GM12878 (cell line): ENCODE results near the gene ARID4B. TPM values are rescaled to one million over a fixed set of nuclear protein-coding genes. Genes with fewer than 3 reads are reported as not detected.

Source experiments
- ATAC-seq: fragments of 200-7000 bp; cut with Tn5 transposase; 3 replicates; pipeline ENCODE4 v1.9.1; 2020; ENCODE audit warnings: mild to moderate bottlenecking, moderate library complexity
- BruUV-seq: library from RNA; stranded (reverse); fragments of 400-500 nt; replicated peaks from 2 replicates; lab custom pipeline; 2021; lab: Mats Ljungman, UMichigan
- CTCF ChIA-PET: fragments of 300-600 bp; sonication (Branson Sonifier 250); formaldehyde crosslinking; extraction: SDS; loops from one replicate; lab custom pipeline; 2021; ENCODE audit warnings: inconsistent platforms; lab: Yijun Ruan, JAX
- POLR2A ChIA-PET: fragments of 350-600 bp; formaldehyde crosslinking; extraction: SDS; loops from one replicate; lab custom pipeline; 2021; ENCODE audit warnings: inconsistent platforms; lab: Charles Lee
- RAD21 ChIA-PET: fragments of 300-600 bp; sonication (Branson Sonifier 250); formaldehyde crosslinking; loops from one replicate; lab custom pipeline; 2023; ENCODE audit warnings: antibody characterized with exemption; ENCODE audit not compliant: unreplicated experiment; lab: Charles Lee
- SMC1A ChIA-PET: fragments of 300-600 bp; sonication (Branson Sonifier 250); formaldehyde crosslinking; loops from one replicate; lab custom pipeline; 2023; ENCODE audit not compliant: unreplicated experiment, uncharacterized antibody; lab: Charles Lee
- DNase-seq: peaks from one replicate; pipeline ENCODE4 v3.0.0-alpha.2; 2011; ENCODE audit warnings: low read depth, low spot score
- FAIRE-seq: peaks from 3 replicates; lab custom pipeline; 2011; peaks lifted over from hg19 to GRCh38; lab: Jason Lieb, UNC
- H2AFZ ChIP-seq: 2 replicates; pipeline ENCODE4 v1.6.0; 2011; ENCODE audit warnings: low read depth, low read length, control low read depth; ENCODE audit not compliant: control insufficient read depth
- H3K27ac ChIP-seq: 2 replicates; pipeline ENCODE4 v1.5.1; 2011; ENCODE audit warnings: control low read depth; ENCODE audit not compliant: control insufficient read depth, insufficient read depth
- H3K27me3 ChIP-seq, 2 experiments: replicated peaks in 1 of 2; 2 replicates each; pipeline versions ENCODE4 v1.6.0 to v1.6.1; 2011; ENCODE audit warnings: low read length in 1 of 2; ENCODE audit not compliant: control insufficient read depth in 2 of 2, insufficient read depth in 2 of 2
- H3K36me3 ChIP-seq, 2 experiments: 2 replicates each; pipeline ENCODE4 v1.5.1; 2011; ENCODE audit warnings: low read length in 1 of 2; ENCODE audit not compliant: control insufficient read depth in 2 of 2, insufficient read depth in 2 of 2
- H3K4me1 ChIP-seq: 2 replicates; pipeline ENCODE4 v1.6.1; 2011; ENCODE audit warnings: mild to moderate bottlenecking, low read length, moderate library complexity, mixed read lengths; ENCODE audit not compliant: control insufficient read depth, insufficient read depth
- H3K4me2 ChIP-seq: 2 replicates; pipeline ENCODE4 v1.6.0; 2011; ENCODE audit warnings: control low read depth; ENCODE audit not compliant: control insufficient read depth, insufficient read depth
- H3K4me3 ChIP-seq: fragments of 200-600 bp; sonication (generic); 2 replicates; pipeline ENCODE4 v1.5.1; 2016
- H3K79me2 ChIP-seq: 2 replicates; pipeline ENCODE4 v1.6.0; 2011; ENCODE audit warnings: low read length; ENCODE audit not compliant: control insufficient read depth, insufficient read depth
- H3K9ac ChIP-seq: 2 replicates; pipeline ENCODE4 v1.8.0; 2011; ENCODE audit warnings: low read length, control low read depth, mixed read lengths; ENCODE audit not compliant: control insufficient read depth, insufficient read depth
- H3K9me3 ChIP-seq: replicated peaks from 3 replicates; pipeline ENCODE4 v1.5.1; 2011; ENCODE audit warnings: mild to moderate bottlenecking, low read length; ENCODE audit not compliant: control insufficient read depth, insufficient read depth
- H4K20me1 ChIP-seq: 2 replicates; pipeline ENCODE4 v1.6.0; 2011; ENCODE audit not compliant: control insufficient read depth, insufficient read depth
- ASH2L ChIP-seq: fragments of 300-600, 200-600 bp; sonication (generic); IDR thresholded peaks from 2 replicates; pipeline ENCODE4 v1.6.1; 2017; ENCODE audit warnings: low read depth, mild to moderate bottlenecking, borderline replicate concordance
- CBFB ChIP-seq: IDR thresholded peaks from 2 replicates; pipeline ENCODE4 v1.6.1; 2016; ENCODE audit warnings: antibody characterized with exemption, low read depth
- HDAC2 ChIP-seq: fragments of 200-600 bp; sonication (generic); IDR thresholded peaks from 2 replicates; pipeline ENCODE4 v1.6.1; 2017
- IKZF1 ChIP-seq: fragments of 450-650 bp; conservative IDR thresholded peaks from 2 replicates; pipeline ENCODE4 v1.6.1; 2017; ENCODE audit warnings: antibody characterized with exemption, mild to moderate bottlenecking
- IKZF2 ChIP-seq, 2 experiments: fragments of 450-650 bp; IDR thresholded peaks; 2 replicates each; pipeline ENCODE4 v1.6.1; 2017; ENCODE audit warnings: mild to moderate bottlenecking in 2 of 2, moderate library complexity in 2 of 2
- NFYB ChIP-seq: IDR thresholded peaks from 2 replicates; pipeline ENCODE4 v1.6.1; 2011; ENCODE audit warnings: low read depth, mild to moderate bottlenecking, low read length, improper control_type of control experiment, moderate library complexity; ENCODE audit not compliant: insufficient read depth
- RELA ChIP-seq: fragments of 450-650 bp; IDR thresholded peaks from 2 replicates; pipeline ENCODE4 v1.8.0; 2014; ENCODE audit warnings: borderline replicate concordance; ENCODE audit not compliant: partially characterized antibody
- SKIL ChIP-seq: fragments of 450-650 bp; IDR thresholded peaks from 2 replicates; pipeline ENCODE4 v1.6.1; 2017; ENCODE audit warnings: mild to moderate bottlenecking, low read depth, inconsistent platforms; ENCODE audit not compliant: poor library complexity, severe bottlenecking
- SMARCA5 ChIP-seq: fragments of 450-650 bp; IDR thresholded peaks from 2 replicates; pipeline ENCODE4 v1.6.1; 2017; ENCODE audit warnings: mild to moderate bottlenecking
- ZNF207 ChIP-seq: fragments of 450-650 bp; IDR thresholded peaks from 2 replicates; pipeline ENCODE4 v1.6.1; 2014; ENCODE audit warnings: antibody characterized with exemption, mild to moderate bottlenecking, borderline replicate concordance
- ZNF217 ChIP-seq: fragments of 450-650 bp; IDR thresholded peaks from 2 replicates; pipeline ENCODE4 v1.6.1; 2017; ENCODE audit warnings: antibody characterized with exemption, mild to moderate bottlenecking
- ZNF687 ChIP-seq: fragments of 450-650 bp; IDR thresholded peaks from 2 replicates; pipeline ENCODE4 v1.6.1; 2017; ENCODE audit warnings: mild to moderate bottlenecking, moderate library complexity
- WGBS: methylation state at CpG from one replicate; pipeline ENCODE4 v1.1.6; 2016; ENCODE audit warnings: low lambda C conversion rate; ENCODE audit not compliant: insufficient replicate concordance, insufficient coverage; ENCODE audit errors: missing lambda C conversion rate; 5-methylcytosine and 5-hydroxymethylcytosine counted together
- in situ Hi-C: fragments of 300-500 bp; cut with MboI; formaldehyde crosslinking; loops from 9 replicates; pipeline ENCODE4 v1.14.3; 2018; ENCODE audit warnings: mixed read lengths
- intact Hi-C: fragments of 100-400 bp; cut with micrococcal nuclease; formaldehyde crosslinking; loops from one replicate; pipeline ENCODE4 v1.14.2; 2022; ENCODE audit not compliant: unreplicated experiment
- polyA plus RNA-seq, 11 experiments: library from polyadenylated mRNA; depleted of rRNA in 4 of 11; unstranded in 6 of 11; stranded (reverse) in 5 of 11; fragments of >200 nt; fragmentation: Nextera tagmentation in 4 of 11; fragmentation: Illumina TruSeq in 1 of 11; extraction: Ambion mirVana in 4 of 11; extraction: Trizol in 1 of 11; gene quantifications; 1 replicate in 1 of 11; 2 replicates in 10 of 11; pipeline versions ENCODE4 v1.2.1 to v1.2.3, GENCODE V29; 2011 to 2016; ENCODE audit warnings: inconsistent platforms in 2 of 11, missing spikeins in 2 of 11, low read depth in 1 of 11
- total RNA-seq, 4 experiments: library from RNA; depleted of rRNA in 3 of 4; stranded (reverse); fragments of >200 nt in 3 of 4; fragmentation: Illumina TruSeq in 1 of 4; extraction: Trizol in 1 of 4; gene quantifications; 2 replicates each; pipeline versions ENCODE4 v1.2.1 to v1.2.3, GENCODE V29; 2013 to 2021
- TF ChIP-seq, protein P1 (sequence below), 3 experiments: IDR thresholded peaks in 2 of 3; conservative IDR thresholded peaks in 1 of 3; 2 replicates each; pipeline ENCODE4 v1.5.1; 2011; ENCODE audit warnings: low read depth in 3 of 3, low read length in 3 of 3, mild to moderate bottlenecking in 3 of 3, control low read depth in 2 of 3, moderate library complexity in 2 of 3, inconsistent platforms in 1 of 3, mixed read lengths in 1 of 3; ENCODE audit not compliant: control insufficient read depth in 2 of 3, insufficient read depth in 1 of 3; ENCODE audit errors: extremely low read depth in 1 of 3

Gene ARID4B
- total and polyA plus RNA-seq, 10 of the 15 experiments (the other 5 are each of a cell fraction or from before 2014, with no cell fraction given): 13.6 to 39.1 (median 28.0) TPM

DNA sequence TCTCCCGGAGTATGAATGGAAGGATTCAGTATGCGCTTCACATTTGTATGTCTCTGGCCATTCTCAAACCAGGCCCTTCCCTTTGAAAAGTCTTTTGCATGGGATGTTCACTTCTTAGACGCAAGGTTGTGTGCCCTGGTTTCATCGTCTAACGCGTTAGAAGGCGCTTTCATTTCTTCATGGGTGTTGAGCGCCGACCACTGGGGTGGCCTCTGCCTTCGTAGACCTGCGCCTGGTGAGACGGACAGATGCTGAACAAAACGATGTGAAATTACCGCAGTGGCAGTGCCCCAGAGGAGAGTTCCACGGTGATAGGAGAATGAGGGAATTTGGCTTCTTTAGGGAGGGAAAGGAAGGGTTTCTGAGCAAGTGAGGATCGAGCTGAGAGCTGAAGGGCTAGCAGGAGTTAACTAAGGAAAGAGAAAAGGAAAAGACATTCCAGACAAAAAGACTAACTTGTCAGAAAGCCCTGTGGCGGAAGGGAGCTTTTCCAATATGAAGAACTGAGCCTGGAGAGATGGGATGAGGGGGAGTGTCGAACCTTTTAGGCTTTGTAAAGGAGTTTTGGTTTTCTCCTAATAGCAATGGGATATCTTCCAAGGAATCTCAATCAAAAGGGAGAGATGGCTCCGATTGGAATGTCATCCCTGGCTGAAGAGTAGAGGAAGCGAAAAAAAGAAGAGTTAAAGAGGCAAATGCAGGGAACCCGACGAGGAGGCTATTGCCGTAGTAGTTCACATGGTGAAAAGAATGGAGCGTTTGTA is 1.3 kb upstream of the ARID4B start:
- Histone ChIP-seq H3K27ac (peak overlapping the region; percentile 93), H3K4me3 (peak overlapping the region; percentile 92), H3K79me2 (peaks cover 81% of the 10 kb centered on the region), H3K36me3 (no peaks in the 10 kb centered on the region), H3K9me3 (no peaks in the 10 kb centered on the region; the same call in 2 of the 3 replicates), H3K9ac (peak overlapping the region; percentile 91), H3K4me1 (peaks cover 8% of the 10 kb centered on the region; the same call in 1 of the 2 replicates), H2AFZ (peak overlapping the region; percentile 74), H3K4me2 (peak overlapping the region; percentile 86), H3K27me3 (no peaks in the 10 kb centered on the region), H4K20me1 (no peaks in the 10 kb centered on the region)
- TSS peak; percentile 79 for BruUV-seq
- intact Hi-C loops (loop anchor here (2.0 to 5.0 kb wide), 3 partner anchors 77 to 202 kb away; partner anchors contain the start of genes B3GALNT2 and TOMM20), in situ Hi-C loops (no loop called here)
- ChIA-PET RAD21 (interaction anchor here (0.6 to 2.5 kb wide), 7 partner anchors 11 to 87 kb away, joined by 3 to 9 read pairs (median 3); no protein-coding TSS in a partner anchor), SMC1A (interaction anchor here (0.7 to 4.5 kb wide), 14 partner anchors 11 to 225 kb away, joined by 3 to 38 read pairs (median 4); no protein-coding TSS in a partner anchor), CTCF (interaction anchor here (0.7 to 3.6 kb wide), 9 partner anchors 11 to 167 kb away, joined by 3 to 23 read pairs (median 6); no protein-coding TSS in a partner anchor), POLR2A (interaction anchor here (0.7 to 3.2 kb wide), 7 partner anchors 54 to 168 kb away, joined by 3 to 17 read pairs (median 4); partner anchors contain the start of gene RBM34)
- ATAC-seq (peak; percentile 49), FAIRE-seq (no peak), DNase-seq (peak; percentile 52)
- WGBS: under 1% methylated on average over 24 of the region's 24 CpGs
- TF ChIP-seq CBFB: no peak
- TF ChIP-seq ASH2L: 0 out of 2 replicates have a peak, but pooled peaks have one; percentile 31
- 0 out of 2 replicates have a peak, but pooled peaks have one; percentile 28 for TF ChIP-seq ZNF207
- 0 out of 2 replicates have a peak, but pooled peaks have one; percentile 3 for TF ChIP-seq NFYB
- TF ChIP-seq HDAC2: no peak
- TF ChIP-seq SMARCA5: peak; percentile 46; the same call in 1 of the 2 replicates
- TF ChIP-seq IKZF1: 0 out of 2 replicates have a peak, but pooled peaks have one; percentile 63
- TF ChIP-seq RELA: peak; percentile 31
- TF ChIP-seq ZNF687: 0 out of 2 replicates have a peak, but pooled peaks have one; percentile 6
- TF ChIP-seq SKIL: peak; percentile 6
- TF ChIP-seq ZNF217: no peak
- TF ChIP-seq, protein P1, sequence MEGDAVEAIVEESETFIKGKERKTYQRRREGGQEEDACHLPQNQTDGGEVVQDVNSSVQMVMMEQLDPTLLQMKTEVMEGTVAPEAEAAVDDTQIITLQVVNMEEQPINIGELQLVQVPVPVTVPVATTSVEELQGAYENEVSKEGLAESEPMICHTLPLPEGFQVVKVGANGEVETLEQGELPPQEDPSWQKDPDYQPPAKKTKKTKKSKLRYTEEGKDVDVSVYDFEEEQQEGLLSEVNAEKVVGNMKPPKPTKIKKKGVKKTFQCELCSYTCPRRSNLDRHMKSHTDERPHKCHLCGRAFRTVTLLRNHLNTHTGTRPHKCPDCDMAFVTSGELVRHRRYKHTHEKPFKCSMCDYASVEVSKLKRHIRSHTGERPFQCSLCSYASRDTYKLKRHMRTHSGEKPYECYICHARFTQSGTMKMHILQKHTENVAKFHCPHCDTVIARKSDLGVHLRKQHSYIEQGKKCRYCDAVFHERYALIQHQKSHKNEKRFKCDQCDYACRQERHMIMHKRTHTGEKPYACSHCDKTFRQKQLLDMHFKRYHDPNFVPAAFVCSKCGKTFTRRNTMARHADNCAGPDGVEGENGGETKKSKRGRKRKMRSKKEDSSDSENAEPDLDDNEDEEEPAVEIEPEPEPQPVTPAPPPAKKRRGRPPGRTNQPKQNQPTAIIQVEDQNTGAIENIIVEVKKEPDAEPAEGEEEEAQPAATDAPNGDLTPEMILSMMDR (IDR thresholded peaks at IDR 0.05 in 2 of 3, conservative IDR thresholded peaks at IDR 0.05 in 1 of 3; ENCODE audit: control insufficient read depth in 2 of 3, extremely low read depth in 1 of 3, insufficient read depth in 1 of 3, low read depth in 3 of 3, low read length in 3 of 3): peak in 2 of 3 experiments; percentile 31 to 39; a peak in 4 of 6 replicates
- TF ChIP-seq IKZF2 (IDR thresholded peaks at IDR 0.05): peak in 1 of 2 experiments; percentile 1; a peak in 1 of 4 replicates
